ENCODE results near the gene OR2AT4.
A peak's percentile ranks its signal among the peaks of the same experiment; 100 is the strongest.

The OR2AT4 gene

DNA sequence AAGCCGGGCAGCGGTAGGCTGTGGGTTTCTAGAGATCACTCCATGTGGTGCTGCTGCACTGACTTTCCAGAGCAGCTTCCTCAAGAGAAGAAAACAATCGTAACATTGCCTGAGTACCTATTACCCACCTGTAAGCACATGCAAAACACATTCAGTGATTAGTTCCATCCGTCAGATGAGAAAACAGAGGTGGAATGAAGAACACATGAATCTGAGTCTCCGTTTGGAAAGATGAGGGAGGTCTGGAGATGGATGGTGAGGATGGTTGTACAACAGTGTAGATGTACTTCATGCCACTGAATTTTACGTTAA is 46.7 kb upstream of the OR2AT4 start:
- TF ChIP-seq FOXM1 (IDR thresholded peaks at IDR 0.05; ENCODE audit: borderline replicate concordance, low read depth) (no peak), ZBTB7A (IDR thresholded peaks at IDR 0.05; ENCODE audit: low read depth) (no peak), CEBPB (IDR thresholded peaks at IDR 0.05) (no peak)
- TF ChIP-seq, protein P1, sequence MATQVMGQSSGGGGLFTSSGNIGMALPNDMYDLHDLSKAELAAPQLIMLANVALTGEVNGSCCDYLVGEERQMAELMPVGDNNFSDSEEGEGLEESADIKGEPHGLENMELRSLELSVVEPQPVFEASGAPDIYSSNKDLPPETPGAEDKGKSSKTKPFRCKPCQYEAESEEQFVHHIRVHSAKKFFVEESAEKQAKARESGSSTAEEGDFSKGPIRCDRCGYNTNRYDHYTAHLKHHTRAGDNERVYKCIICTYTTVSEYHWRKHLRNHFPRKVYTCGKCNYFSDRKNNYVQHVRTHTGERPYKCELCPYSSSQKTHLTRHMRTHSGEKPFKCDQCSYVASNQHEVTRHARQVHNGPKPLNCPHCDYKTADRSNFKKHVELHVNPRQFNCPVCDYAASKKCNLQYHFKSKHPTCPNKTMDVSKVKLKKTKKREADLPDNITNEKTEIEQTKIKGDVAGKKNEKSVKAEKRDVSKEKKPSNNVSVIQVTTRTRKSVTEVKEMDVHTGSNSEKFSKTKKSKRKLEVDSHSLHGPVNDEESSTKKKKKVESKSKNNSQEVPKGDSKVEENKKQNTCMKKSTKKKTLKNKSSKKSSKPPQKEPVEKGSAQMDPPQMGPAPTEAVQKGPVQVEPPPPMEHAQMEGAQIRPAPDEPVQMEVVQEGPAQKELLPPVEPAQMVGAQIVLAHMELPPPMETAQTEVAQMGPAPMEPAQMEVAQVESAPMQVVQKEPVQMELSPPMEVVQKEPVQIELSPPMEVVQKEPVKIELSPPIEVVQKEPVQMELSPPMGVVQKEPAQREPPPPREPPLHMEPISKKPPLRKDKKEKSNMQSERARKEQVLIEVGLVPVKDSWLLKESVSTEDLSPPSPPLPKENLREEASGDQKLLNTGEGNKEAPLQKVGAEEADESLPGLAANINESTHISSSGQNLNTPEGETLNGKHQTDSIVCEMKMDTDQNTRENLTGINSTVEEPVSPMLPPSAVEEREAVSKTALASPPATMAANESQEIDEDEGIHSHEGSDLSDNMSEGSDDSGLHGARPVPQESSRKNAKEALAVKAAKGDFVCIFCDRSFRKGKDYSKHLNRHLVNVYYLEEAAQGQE (IDR thresholded peaks at IDR 0.05; ENCODE audit: low read depth): no peak

DNA sequence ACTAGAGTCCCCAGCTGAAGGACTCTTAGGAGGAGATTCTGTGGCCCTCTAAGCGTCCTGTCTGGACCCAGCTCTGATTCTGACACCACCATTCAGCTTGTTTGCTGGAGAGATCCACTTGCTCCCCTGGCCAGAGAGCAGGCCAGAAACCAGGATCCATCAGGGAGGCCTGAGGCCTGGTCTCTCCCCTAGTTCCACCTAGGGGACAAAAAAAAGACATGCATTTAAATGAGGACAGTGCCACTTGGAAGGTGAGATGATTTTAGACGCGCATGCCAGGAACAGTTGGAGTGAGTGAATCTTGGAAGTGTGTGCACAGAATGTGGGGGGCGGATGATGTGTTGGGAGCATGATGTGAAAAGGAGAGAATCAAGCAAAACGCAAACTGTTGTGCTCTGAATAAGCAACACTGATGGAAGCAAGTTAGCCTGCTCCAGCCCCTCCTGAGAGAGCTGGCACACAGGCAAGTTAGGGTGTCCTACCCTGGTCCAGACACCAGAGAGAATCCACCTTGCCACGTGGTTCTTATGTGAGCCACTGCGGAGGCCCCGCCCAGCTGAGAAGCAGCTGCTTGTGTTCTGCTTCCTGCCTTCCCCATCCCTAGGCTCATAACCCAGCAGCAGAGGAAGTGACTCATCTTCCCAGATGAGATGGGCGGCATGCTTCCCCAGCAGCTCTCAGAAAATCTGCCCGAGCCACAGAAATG is 46.2 kb upstream of the OR2AT4 start:
- TF ChIP-seq, protein P2, sequence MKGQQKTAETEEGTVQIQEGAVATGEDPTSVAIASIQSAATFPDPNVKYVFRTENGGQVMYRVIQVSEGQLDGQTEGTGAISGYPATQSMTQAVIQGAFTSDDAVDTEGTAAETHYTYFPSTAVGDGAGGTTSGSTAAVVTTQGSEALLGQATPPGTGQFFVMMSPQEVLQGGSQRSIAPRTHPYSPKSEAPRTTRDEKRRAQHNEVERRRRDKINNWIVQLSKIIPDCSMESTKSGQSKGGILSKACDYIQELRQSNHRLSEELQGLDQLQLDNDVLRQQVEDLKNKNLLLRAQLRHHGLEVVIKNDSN (IDR thresholded peaks at IDR 0.05): peak; percentile 12; the same call in 1 of the 2 replicates
- TF ChIP-seq EP300 (IDR thresholded peaks at IDR 0.05; ENCODE audit: borderline replicate concordance): no peak

DNA sequence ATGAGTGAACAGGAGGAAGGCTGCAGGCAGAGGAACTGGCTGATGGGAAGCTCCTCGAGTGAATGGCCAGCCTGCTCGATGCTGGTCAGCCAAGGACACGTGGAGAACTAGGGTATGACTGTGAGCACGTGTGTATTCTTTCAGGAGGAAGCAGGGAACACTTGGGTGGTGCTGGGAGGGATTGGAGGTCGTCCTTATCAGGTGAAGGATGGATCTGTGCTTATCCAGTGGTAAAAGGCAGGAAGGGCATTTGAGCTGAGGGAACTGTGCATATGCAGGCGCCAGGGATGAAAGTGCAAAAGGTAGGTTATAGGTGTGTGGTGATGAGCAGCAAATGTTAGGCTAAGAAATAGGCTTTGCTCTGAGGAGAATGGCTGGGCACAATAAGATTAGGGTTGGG is 44.5 kb upstream of the OR2AT4 start:
- TF ChIP-seq YY1 (IDR thresholded peaks at IDR 0.05; ENCODE audit: low read depth) (no peak), EP300 (IDR thresholded peaks at IDR 0.05; ENCODE audit: borderline replicate concordance) (no peak), CEBPB (IDR thresholded peaks at IDR 0.05) (no peak), EGR1 (IDR thresholded peaks at IDR 0.05) (no peak), TAF1 (IDR thresholded peaks at IDR 0.05; ENCODE audit: low read depth) (no peak), TEAD4 (IDR thresholded peaks at IDR 0.05) (no peak), FOXM1 (IDR thresholded peaks at IDR 0.05; ENCODE audit: borderline replicate concordance, low read depth) (no peak), NFIC (IDR thresholded peaks at IDR 0.05) (no peak), RAD21 (IDR thresholded peaks at IDR 0.05; ENCODE audit: low read depth) (no peak), CREB1 (IDR thresholded peaks at IDR 0.05; ENCODE audit: low read depth) (no peak)
- TF ChIP-seq, protein P3, sequence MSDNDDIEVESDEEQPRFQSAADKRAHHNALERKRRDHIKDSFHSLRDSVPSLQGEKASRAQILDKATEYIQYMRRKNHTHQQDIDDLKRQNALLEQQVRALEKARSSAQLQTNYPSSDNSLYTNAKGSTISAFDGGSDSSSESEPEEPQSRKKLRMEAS (IDR thresholded peaks at IDR 0.05): no peak
- TF ChIP-seq, protein P2 (IDR thresholded peaks at IDR 0.05): no peak

DNA sequence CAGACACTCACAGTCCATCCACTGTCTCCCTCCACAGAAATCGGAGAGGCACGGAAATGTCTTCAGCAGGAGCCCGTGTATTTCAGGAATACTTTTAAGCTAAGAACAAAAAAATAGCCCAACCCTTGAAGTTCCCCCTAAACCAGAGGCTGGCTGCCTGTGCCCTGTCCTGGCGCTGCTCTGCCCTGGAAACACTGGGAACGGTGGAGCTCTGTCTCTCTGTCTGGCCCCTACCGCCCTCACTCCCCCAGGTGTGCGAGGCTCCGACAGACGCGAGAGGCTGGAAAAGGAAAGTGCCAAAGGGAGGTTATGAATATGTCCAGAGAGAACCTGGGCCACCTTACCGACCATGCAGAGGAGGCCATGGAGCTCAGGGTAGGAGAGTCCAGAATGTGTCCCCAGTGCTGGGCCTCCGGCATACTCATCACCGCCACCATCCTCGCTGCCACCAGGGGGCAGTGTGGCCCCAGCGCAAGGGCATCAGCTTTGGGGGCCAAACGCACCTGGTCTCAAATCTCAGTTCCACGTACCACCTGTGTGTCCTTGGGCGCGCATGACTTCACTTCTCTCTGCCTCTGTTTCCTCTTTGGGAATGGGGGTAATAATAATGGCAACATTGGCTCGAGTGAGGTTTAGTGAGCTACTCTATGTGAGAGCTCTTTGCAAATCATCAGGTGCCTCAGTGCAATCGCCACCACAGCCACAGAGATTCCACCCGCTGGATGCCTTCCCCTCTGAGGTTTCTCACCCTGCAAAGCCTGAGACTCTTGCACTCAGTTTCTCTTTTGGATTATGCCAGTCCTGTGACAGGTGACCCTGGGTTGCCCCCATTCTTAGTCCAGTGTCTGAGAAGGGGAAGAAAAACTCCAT is 43.8 kb upstream of the OR2AT4 start:
- TF ChIP-seq TCF12 (IDR thresholded peaks at IDR 0.05; ENCODE audit: low read depth): no peak
- TF ChIP-seq RAD21 (IDR thresholded peaks at IDR 0.05; ENCODE audit: low read depth): peak; percentile 90

DNA sequence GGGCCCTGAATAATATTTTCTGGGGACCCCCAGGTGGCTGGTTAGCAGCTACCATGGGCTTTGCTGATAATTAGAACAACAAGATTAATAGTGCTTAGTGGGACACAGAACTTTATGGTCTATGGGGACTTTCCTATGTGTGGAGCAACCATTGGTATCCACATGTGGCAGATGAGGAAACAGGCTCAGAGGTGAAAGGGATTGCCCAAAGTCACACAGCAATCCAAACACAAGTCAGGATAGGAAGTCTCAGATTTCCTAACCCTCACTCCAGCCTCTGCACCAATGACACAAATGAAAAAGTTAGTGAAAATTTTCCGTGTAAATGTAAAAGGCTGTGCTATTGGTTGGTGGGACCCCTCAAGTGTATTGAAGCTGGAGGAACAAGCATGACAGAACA is 39.0 kb upstream of the OR2AT4 start:
- TF ChIP-seq CREB1 (IDR thresholded peaks at IDR 0.05; ENCODE audit: low read depth): no peak
- TF ChIP-seq EP300 (IDR thresholded peaks at IDR 0.05; ENCODE audit: borderline replicate concordance): no peak
- TF ChIP-seq YY1 (IDR thresholded peaks at IDR 0.05; ENCODE audit: low read depth): no peak
- TF ChIP-seq EGR1 (IDR thresholded peaks at IDR 0.05): no peak
- TF ChIP-seq ZBTB7A (IDR thresholded peaks at IDR 0.05; ENCODE audit: low read depth): no peak
- no peak for TF ChIP-seq CEBPB (IDR thresholded peaks at IDR 0.05)
- TF ChIP-seq, protein P2 (IDR thresholded peaks at IDR 0.05): no peak
- TF ChIP-seq, protein P1 (IDR thresholded peaks at IDR 0.05; ENCODE audit: low read depth): no peak
- TF ChIP-seq TAF1 (IDR thresholded peaks at IDR 0.05; ENCODE audit: low read depth): no peak
- no peak for TF ChIP-seq TEAD4 (IDR thresholded peaks at IDR 0.05)
- no peak for TF ChIP-seq TCF12 (IDR thresholded peaks at IDR 0.05; ENCODE audit: low read depth)
- no peak for TF ChIP-seq FOXM1 (IDR thresholded peaks at IDR 0.05; ENCODE audit: borderline replicate concordance, low read depth)
- TF ChIP-seq, protein P3 (IDR thresholded peaks at IDR 0.05): no peak
- no peak for TF ChIP-seq NFIC (IDR thresholded peaks at IDR 0.05)

Measured in Ishikawa (cell line).